ENCODE results near the gene DGKB. TPM values are rescaled to one million over a fixed set of nuclear protein-coding genes. Genes with fewer than 3 reads are reported as not detected.

DGKB gene
- total and polyA plus RNA-seq, 2 of the 8 experiments (the other 6 are each of a cell fraction or from before 2014, with no cell fraction given) = 1.9 to 2.6 TPM

- Histone ChIP-seq H3K4me3 (ENCODE audit: extremely low read depth in 1 of 4, insufficient read depth in 2 of 4, low read depth in 3 of 4, low read length in 4 of 4) (no peak overlapping the region), H2BK12ac (ENCODE audit: low read depth, low read length) (no peak overlapping the region), H3K27me3 (replicated peaks in 1 of 4; ENCODE audit: control insufficient read depth in 3 of 4, extremely low read depth in 1 of 4, insufficient read depth in 3 of 4, low read length in 3 of 4) (no peaks in the 10 kb centered on the region), H3K23ac (ENCODE audit: insufficient read length) (no peak overlapping the region), H3K23me2 (ENCODE audit: low read depth, low read length) (no peaks in the 10 kb centered on the region), H4K91ac (replicated peaks; ENCODE audit: insufficient read length, low read length) (no peak overlapping the region), H3K9me3 (ENCODE audit: insufficient read depth in 2 of 2, low read depth in 1 of 2, low read length in 1 of 2) (no peaks in the 10 kb centered on the region), H3K79me1 (ENCODE audit: low read depth, low read length) (no peaks in the 10 kb centered on the region), H3K79me2 (ENCODE audit: control insufficient read depth in 1 of 2, insufficient read depth in 2 of 2, low read length in 2 of 2) (no peaks in the 10 kb centered on the region), H4K8ac (ENCODE audit: extremely low read depth, insufficient read depth, low read length) (no peak overlapping the region), H4K20me1 (replicated peaks in 1 of 2; ENCODE audit: control insufficient read depth in 1 of 2, insufficient read depth in 2 of 2, low read length in 2 of 2) (no peaks in the 10 kb centered on the region), H3K4ac (replicated peaks; ENCODE audit: insufficient read length, low read depth, low read length) (no peak overlapping the region), H2AK5ac (ENCODE audit: low read depth, low read length) (no peak overlapping the region), H3K18ac (ENCODE audit: extremely low read depth, low read length) (no peak overlapping the region), H3K56ac (replicated peaks; ENCODE audit: insufficient read length, low read depth, low read length) (no peak overlapping the region), H3K14ac (ENCODE audit: insufficient read length) (no peak overlapping the region), H3K9ac (replicated peaks in 1 of 4; ENCODE audit: extremely low read depth in 1 of 4, low read depth in 3 of 4, low read length in 3 of 4) (no peak overlapping the region), H2BK120ac (replicated peaks; ENCODE audit: low read depth, low read length) (no peak overlapping the region), H2BK5ac (ENCODE audit: low read depth, low read length) (no peak overlapping the region), H2BK20ac (ENCODE audit: low read length) (no peak overlapping the region), H3K36me3 (ENCODE audit: control insufficient read depth in 2 of 4, insufficient read depth in 4 of 4, low read length in 3 of 4) (no peaks in the 10 kb centered on the region), H3K4me2 (ENCODE audit: insufficient read depth in 1 of 2, low read depth in 2 of 2, low read length in 2 of 2) (no peak overlapping the region), H3K27ac (ENCODE audit: low read depth, low read length) (no peak overlapping the region), H2AFZ (ENCODE audit: low read length) (no peak overlapping the region), H4K5ac (ENCODE audit: insufficient read length, low read depth, low read length) (no peak overlapping the region), H3K4me1 (replicated peaks in 1 of 4; ENCODE audit: control insufficient read depth in 3 of 4, insufficient read depth in 4 of 4, low read length in 3 of 4) (no peaks in the 10 kb centered on the region), H2BK15ac (ENCODE audit: low read length) (no peak overlapping the region)
- ChIA-PET CTCF (ENCODE audit: partially characterized antibody) (interaction anchor here (0.6 to 0.9 kb wide), 2 partner anchors 12 to 423 kb away, joined by 3 to 6 read pairs; no protein-coding TSS in a partner anchor), POLR2A (ENCODE audit: partially characterized antibody) (no interaction called here)
- DNase-seq (ENCODE audit: low read depth in 1 of 2, low spot score in 2 of 2) = no peak
- 90% methylated on average over 2 of the region's 2 CpGs; no CpG with 5 or more reads in 1 of the 2 experiments for WGBS, 2 experiments (ENCODE audit: extremely low coverage in 1 of 2, insufficient coverage in 1 of 2, insufficient read length in 1 of 2, insufficient replicate concordance in 2 of 2, low coverage in 1 of 2, low lambda C conversion rate in 2 of 2, missing lambda C conversion rate in 1 of 2)
- TF ChIP-seq GTF2F1 (IDR thresholded peaks at IDR 0.05; ENCODE audit: borderline replicate concordance, low read depth, low read length) = no peak
- no peak for TF ChIP-seq YY1 (IDR thresholded peaks at IDR 0.05; ENCODE audit: low read depth, low read length)
- TF ChIP-seq EZH2 (IDR thresholded peaks at IDR 0.05; ENCODE audit: low read depth, low read length, severe bottlenecking) = no peak
- no peak for TF ChIP-seq MAFK (IDR thresholded peaks at IDR 0.05; ENCODE audit: low read depth, low read length)
- TF ChIP-seq TEAD4 (IDR thresholded peaks at IDR 0.05; ENCODE audit: low read depth, low read length) = no peak
- no peak for TF ChIP-seq KDM1A (IDR thresholded peaks at IDR 0.05; ENCODE audit: borderline replicate concordance, low read length)
- no peak for TF ChIP-seq CBX5 (IDR thresholded peaks at IDR 0.05; ENCODE audit: low read depth, low read length)
- no peak for FAIRE-seq
Observed at GRCh38 chr7:14419531-14419930, 483.0 kb downstream of the DGKB start.

Data from H1 (cell line).